Measurements from ENCODE around the gene B3GNT8.
"Not testable (repeated sequence)": the region's sequence is repeated elsewhere in the genome, so short reads cannot be mapped to it uniquely, and the experiment has no call there.

Gene B3GNT8

DNA sequence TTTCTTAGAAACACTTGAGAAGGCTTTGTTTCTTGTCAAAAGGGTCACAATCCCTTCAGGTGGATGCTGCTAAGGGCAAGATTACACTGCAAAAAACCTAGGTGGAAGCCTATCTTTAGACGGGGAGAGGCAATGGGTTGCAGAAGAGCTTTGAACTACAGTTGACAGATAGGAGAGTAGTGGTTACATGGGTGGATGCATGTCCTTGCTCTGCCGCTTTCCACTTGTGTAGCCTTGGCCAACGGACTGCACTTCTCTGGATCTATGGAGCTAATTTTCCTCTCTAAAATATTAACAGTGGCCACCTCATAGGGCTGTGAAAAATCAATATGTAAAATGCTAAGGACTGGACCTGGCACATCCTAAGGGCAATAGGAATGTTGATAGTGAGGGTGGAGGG is 28.6 kb downstream of the B3GNT8 start:
- H3K4me3 ChIP-seq (ENCODE audit: low read depth, low read length), result peak overlapping the region; percentile 89
- no peak for DNase-seq (ENCODE audit: low read depth)

DNA sequence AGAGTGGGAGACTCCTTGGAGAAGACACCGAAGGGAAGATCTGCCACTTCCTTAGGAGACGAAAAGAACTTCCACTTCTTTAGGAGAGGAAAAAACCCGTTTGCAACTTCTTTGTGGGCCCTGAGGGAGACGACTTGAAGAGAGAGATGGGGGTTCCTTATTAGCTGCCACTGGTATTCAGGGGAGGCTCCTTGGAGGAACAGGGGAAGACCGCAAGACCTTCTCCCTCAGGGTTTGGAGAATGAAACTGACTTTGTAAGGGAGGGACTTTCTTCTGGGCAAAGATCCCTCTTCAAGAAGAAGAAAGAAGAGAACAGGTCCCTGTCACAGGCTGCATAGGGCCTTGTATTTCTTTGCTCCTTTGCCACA is 29.1 kb downstream of the B3GNT8 start:
- H3K4me3 ChIP-seq (ENCODE audit: low read depth, low read length), result peak overlapping the region; percentile 89
- DNase-seq (ENCODE audit: low read depth), result no peak

DNA sequence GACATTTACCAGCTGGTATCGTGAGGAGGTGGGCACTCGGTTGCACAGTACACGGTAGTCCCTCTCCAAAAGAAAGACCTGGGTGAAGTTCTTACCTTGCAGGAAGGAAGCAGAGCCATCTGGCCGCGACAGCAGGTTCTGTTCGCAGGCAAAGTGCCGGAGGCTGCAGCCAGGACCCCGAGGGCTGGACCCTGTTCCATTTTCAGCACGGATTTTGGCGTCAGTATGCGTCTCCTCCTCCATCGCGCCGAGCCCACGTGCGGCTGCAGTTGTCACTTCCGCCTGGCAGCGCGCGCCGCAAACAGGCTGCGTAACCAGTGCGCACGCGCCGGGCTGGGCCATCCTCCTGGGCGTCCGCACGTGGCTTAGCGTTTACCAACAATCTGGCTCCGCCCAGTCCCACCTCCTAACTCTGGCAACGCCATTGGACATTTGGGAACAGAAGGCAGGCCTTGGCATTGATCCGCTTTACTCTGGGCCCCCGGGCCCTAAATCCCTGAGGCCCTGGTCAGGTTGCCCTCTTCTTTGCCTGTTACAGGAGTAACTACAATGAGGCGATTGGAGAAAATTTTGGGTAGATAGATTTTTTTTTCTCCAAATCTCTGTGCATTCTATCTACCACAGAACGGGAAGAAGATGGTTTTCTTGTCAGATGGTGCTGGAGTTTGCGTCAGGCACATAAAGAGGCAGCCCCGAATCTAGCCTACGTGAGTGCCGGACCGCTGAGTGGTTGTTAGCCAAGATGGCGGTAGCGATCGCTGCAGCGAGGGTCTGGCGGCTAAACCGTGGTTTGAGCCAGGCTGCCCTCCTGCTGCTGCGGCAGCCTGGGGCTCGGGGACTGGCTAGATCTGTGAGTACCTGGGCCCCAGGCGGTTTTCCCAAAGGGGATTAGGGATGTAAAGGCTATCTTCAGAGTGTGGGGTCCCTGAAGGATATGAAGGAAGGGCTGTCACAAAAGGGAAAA is 29.8 kb downstream of the B3GNT8 start, which contains the start of the genes BCKDHA and EXOSC5:
BCKDHA (plus strand) TSS at position 733 of the 964 bp plus-strand sequence; CDS start at position 743, 10 bp downstream.
EXOSC5 (minus strand) TSS at position 274 of the 964 bp plus-strand sequence; CDS start at position 243, 31 bp downstream.
- DNase-seq (ENCODE audit: low read depth), result peak; percentile 98
- peak within 1 kb of the TSS; percentile 96 for H3K4me3 ChIP-seq (ENCODE audit: low read depth, low read length)

DNA sequence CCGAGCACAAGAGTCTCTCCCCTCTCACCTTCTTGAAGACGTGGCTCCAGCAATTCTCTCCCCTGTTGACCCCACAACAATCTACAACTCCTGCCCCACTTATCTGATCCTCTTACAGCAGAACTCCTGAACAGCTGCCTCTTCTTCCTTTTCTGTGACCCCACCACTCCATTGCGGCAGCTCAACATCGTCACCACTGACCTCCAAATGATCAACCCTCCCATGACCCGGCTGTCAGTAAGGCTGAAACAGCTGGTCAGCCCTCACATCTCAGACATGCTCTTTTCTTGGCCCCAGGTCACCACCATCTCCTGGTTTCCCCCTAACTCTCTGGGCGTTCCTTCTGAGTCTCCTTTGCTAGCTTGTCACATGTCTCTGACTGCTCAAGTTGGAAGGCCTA is 31.8 kb downstream of the B3GNT8 start:
- H3K4me3 ChIP-seq (ENCODE audit: low read depth, low read length), result no peak overlapping the region
- no peak for DNase-seq (ENCODE audit: low read depth)

DNA sequence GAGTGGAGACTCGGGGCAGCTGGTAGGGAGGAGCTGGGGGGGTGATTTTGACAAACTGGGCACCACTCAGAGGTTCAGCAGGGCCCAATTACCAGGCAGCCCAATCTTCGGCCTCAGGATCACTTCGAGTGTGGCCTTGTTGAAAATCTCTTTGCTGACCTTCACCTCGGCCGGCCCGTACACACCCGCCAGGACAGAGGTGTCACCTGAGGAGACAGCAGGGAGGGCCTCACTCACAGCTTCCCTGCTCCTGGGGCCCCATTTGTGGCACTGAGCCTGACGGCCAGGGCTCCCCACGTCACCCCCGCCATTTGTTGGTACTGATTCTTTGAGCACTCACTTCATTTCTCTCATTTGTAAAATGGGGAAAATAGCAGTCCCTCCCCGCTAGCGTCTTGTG is 34.4 kb downstream of the B3GNT8 start:
- H3K4me3 ChIP-seq (ENCODE audit: low read depth, low read length), result no peak overlapping the region
- DNase-seq (ENCODE audit: low read depth), result no peak

DNA sequence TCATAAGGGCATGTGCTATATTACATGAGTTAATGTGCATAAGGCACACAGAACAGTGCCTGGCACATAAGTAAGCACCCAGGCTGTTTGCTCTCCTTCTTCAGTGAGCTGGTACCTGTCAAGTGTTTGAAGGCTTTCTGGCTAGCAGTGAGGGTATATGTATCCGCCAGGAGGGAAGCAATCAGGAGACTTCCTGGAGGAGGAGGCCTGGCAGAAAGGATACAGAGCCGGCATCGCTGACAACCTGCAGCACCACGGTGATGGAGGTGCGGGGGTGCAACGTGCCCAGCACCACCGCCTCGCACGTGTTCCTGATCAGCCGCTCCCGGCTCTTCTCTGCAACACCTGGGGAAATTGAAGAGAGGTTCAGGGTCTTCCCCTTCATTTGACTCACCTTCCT is 35.6 kb downstream of the B3GNT8 start:
- H3K4me3 ChIP-seq (ENCODE audit: low read depth, low read length), result no peak overlapping the region
- no peak for DNase-seq (ENCODE audit: low read depth)

DNA sequence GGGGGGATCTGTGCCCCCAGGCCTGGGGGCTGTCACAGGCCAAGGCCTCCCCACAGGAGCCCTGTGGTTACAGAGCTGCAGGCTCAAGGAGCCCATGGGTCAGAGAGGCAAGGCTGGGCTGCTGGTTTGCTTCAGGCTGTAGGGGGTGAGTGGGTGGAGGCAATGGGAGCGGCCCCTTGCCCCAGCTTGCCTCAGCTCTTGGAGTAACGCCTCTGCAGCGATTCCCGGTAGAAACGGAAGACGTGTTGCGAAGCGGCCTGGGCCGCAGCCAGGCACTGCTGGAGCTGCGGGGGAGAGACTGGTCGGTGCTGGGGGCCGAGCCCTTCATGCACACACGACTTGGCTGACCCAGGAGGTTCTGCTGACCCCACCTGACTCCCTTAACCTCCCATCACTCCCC is 40.7 kb downstream of the B3GNT8 start:
- no peak for DNase-seq (ENCODE audit: low read depth)
- no peak overlapping the region for H3K4me3 ChIP-seq (ENCODE audit: low read depth, low read length)

DNA sequence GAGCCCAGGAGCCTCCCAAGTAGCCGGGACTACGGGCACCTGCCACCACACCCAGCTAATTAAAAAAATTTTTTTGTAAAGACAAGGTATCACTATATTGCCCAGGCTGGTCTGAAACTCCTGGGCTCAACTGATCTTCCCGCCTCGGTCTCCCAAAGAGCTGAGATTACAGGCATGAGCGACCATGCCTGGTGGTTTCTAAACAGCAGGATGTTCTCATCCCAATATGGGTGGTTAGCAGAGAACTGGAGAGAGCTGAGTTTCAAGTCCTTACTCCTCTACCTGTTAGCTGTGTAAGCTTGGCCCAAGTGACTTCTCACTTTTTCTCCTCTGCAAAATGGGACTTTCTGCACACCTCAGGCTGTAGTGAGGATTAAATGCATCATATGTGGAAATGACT is 42.8 kb downstream of the B3GNT8 start:
- H3K4me3 ChIP-seq (ENCODE audit: low read depth, low read length), result no peak overlapping the region
- no peak for DNase-seq (ENCODE audit: low read depth)

DNA sequence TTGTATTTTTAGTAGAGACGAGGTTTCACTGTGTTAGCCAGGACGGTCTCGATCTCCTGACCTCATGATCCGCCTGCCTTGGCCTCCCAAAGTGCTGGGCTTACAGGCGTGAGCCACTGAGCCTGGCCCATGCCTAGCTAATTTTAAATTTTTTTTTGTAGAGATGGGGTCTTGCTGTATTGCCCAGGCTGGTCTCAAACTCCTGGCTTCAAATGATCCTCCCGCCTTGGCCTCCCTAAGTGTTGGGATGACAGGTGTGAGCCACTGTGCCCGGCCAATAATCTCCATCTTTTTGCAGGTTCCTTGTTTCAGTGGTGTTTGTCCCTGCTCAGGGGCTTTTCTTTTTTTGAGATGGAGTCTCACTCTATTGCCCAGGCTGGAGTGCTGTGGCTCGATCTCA is 45.6 kb downstream of the B3GNT8 start:
- not testable (repeated sequence) for DNase-seq (ENCODE audit: low read depth)

DNA sequence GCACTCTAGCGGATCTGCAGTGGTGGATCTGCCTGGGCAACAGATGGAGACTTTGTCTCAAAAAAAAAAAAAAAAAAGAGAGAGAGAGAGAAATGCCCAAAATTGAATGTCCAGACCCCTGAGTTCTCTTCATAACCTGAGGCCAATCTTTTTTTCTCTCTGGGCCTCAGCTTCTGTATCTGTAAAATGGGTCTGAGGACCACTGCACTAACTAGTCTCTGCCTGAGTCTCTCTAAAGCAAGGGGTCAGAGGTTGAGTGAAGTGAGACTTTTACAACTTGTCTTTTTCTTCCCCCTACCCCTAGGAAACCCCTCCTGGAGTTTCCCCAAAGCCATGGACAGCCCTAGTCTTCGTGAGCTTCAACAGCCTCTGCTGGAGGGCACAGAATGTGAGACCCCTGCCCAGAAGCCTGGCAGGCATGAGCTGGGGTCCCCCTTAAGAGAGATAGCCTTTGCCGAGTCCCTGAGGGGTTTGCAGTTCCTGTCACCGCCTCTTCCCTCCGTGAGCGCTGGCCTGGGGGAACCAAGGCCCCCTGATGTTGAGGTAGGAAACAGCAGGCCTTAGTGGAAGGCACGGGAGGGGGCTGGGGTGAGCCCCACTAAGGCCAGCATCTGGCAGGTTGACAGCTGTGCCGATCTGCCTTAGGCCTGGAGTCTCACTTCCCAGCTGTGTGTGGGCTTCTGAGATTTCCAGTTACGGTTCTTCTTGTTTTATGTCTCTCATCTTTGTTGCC is 49.0 kb downstream of the B3GNT8 start:
- DNase-seq (ENCODE audit: low read depth), result no peak
- no peak overlapping the region for H3K4me3 ChIP-seq (ENCODE audit: low read depth, low read length)

More for the DNA sequence above, 45.6 kb downstream of the B3GNT8 start:
- not testable (repeated sequence) for H3K4me3 ChIP-seq (ENCODE audit: low read depth, low read length)

DNA sequence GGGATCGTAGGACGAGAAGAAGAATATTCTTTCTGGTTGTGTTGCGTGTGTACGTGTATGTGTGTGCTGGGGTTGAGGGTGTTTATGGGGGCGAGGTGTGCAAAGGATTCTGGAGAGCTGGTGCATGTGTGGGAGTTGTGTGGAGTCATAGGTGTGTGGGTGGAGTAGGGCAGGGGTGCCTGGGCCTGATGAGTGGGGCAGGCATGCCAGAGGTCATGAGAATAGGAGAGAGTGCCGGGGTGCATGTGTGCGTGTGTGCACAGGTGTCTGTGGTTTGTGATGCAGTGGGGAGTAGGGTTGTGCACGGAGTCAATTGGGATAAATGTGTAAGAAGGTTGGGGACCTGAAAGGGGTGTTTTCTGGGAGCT is 50.2 kb downstream of the B3GNT8 start:
- DNase-seq (ENCODE audit: low read depth), result no peak
- peak overlapping the region; percentile 61 for H3K4me3 ChIP-seq (ENCODE audit: low read depth, low read length)

DNA sequence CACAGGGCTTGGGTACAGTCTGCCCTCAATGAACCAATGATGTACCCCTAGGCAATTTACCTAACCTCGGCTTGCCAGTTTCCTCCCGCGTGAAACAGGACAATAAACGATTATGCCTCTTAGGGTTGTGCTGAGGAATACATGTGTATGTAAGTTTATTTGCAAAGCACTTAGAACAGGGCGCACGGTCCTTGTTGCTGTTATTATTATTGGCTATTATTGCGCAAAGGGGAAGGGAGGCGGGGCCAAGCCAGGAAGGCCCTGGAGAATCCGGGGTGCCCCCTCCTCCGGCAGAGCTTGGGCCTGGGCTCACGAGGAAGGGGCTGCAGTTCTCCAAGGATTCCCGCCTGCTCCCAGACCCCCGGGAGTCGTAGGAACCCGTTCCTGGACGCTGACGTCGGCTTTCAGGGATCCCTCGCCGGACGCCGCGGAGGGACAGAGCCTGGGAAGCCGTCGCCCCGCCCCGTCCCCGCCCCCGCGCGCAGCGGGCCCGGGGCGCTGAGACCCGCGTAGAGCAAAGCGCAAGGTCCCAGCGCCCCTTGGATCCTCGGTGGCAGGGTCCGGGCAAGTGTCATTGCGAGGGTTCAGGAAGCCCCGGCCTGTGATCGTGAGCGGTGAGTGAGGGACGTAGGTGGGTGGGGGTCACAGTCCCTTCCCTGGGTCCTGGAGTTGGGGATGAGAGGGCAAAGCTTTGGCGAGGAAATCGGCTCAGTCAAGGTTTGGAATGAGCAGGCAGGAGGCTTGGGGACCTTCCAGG is 50.8 kb downstream of the B3GNT8 start, which contains the start of gene TMEM91:
TMEM91 (plus strand) TSS at position 293 of the 757 bp plus-strand sequence. CDS start 1,777 bp downstream, outside the sequence.
- H3K4me3 ChIP-seq (ENCODE audit: low read depth, low read length), result peak within 1 kb of the TSS; percentile 61
- no peak for DNase-seq (ENCODE audit: low read depth)

Measured in skeletal muscle cell (primary cell).